ENCODE data around the gene IGSF21.
A peak's percentile ranks its signal among the peaks of the same experiment; 100 is the strongest.

The IGSF21 gene

DNA sequence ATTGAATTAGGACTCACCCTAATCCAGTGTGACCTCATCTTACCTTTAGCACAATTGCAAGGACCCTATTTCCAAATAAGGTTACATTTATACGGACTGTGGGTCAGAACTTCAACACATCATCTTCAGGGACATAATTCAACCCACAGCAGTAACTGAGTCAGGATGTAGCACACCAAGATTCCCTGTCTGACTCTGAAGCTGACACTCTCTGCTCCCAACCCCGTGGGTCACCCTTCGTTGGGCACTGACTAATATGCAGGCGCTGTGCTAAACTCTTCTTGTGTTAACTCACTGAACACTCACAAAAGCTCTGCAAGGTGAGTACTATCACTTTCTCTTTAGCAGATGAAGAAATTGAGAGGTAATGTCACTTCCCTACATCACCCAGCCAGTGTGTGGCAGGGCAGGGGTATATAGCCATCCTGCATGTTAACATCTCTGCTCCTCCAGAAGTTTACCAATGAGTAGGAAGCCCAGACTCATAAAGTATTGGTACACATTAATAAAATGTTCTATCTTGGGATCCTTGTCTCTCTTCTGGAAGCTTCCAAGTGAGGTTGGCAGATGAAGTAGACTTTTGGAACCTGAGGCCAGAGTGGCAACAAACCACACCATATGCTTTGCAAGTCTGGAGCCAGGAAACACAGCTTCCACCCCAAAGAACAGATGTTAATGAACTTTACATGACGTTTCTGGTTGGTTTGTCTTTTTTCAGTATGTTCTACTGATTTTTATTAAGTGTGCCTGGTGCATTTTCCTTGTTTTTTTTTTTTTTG lies 233.9 kb downstream of the IGSF21 start:
- no peaks in the 10 kb centered on the region for H3K9me3 ChIP-seq
- no peak for TF ChIP-seq Cebpa-rat (IDR thresholded peaks at IDR 0.05)
- H3K36me3 ChIP-seq: no peaks in the 10 kb centered on the region
- no peak overlapping the region for H3K4me2 ChIP-seq
- H3K4me1 ChIP-seq: peaks cover 8% of the 10 kb centered on the region
- H3K4me3 ChIP-seq: no peak overlapping the region
- no peaks in the 10 kb centered on the region for H3K27me3 ChIP-seq
- H3K27ac ChIP-seq: no peak overlapping the region
- no peak overlapping the region for H3K9ac ChIP-seq
- H4K20me1 ChIP-seq: no peaks in the 10 kb centered on the region

DNA sequence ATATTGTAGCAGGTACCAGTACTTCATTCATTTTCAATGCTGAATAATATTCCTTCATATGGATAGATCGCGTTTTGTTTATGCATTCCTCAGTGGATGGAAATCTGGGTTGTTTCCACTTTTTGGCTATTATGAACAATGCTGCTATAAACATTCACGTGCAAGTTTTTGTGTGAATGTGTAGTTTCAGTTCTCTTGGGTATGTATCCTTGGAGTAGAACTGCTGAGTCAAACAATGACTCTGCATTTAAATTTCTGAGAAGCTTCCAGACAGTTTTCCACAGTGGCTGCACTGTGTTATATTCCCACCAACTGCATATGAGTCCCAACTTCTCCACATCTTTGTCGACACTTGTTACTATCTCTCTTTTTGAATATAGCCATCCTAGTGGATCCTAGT lies 235.1 kb downstream of the IGSF21 start:
- no peak overlapping the region for H3K27ac ChIP-seq
- no peak overlapping the region for H3K9ac ChIP-seq
- H3K4me3 ChIP-seq: no peak overlapping the region
- H3K36me3 ChIP-seq: no peaks in the 10 kb centered on the region
- H3K4me1 ChIP-seq: peaks cover 19% of the 10 kb centered on the region
- no peaks in the 10 kb centered on the region for H4K20me1 ChIP-seq
- no peak for TF ChIP-seq Cebpa-rat (IDR thresholded peaks at IDR 0.05)
- H3K9me3 ChIP-seq: no peaks in the 10 kb centered on the region
- no peak overlapping the region for H3K4me2 ChIP-seq
- H3K27me3 ChIP-seq: no peaks in the 10 kb centered on the region

DNA sequence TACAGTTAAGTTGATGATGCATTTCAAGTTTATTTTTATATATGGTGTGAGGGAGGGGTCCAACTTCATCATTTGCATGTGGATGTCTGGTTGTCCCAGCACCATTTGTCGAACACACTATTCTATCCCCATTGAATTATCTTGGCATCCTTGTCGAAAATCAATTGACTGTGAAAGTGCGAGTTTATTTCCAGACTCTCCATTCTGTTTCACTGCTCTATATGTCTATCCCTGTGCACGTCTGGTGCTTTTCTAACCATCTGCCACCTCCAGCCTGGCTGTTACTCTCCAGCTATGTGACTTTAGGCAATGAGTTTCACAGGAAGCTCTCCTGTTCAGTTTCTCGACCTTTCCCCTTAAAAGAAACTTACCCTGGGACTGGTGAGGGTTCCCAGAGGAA lies 236.0 kb downstream of the IGSF21 start:
- H3K4me1 ChIP-seq: peaks cover 27% of the 10 kb centered on the region

DNA sequence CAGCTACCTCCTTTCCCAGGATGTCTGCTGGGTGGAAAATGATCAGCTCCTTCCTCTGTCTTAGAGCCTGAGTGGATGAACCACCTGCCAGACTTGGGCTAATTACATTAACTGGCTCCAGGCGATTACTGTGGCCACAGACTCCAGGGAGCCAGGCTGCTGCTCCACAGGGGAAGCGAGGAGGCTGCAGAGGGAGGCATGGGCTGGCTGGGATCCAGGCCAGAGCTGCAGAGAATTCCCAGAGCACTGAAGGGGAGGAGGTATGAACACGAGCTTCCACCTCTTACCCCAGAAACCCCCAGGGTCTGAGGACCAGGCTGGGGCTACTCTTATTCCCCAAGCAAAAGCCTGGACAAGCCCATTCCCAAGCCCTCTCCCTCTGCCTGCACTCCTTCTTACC lies 237.2 kb downstream of the IGSF21 start:
- H3K4me3 ChIP-seq: no peak overlapping the region
- no peaks in the 10 kb centered on the region for H4K20me1 ChIP-seq
- no peaks in the 10 kb centered on the region for H3K36me3 ChIP-seq
- H3K27me3 ChIP-seq: no peaks in the 10 kb centered on the region
- no peak overlapping the region for H3K9ac ChIP-seq
- H3K27ac ChIP-seq: no peak overlapping the region
- no peak for TF ChIP-seq Cebpa-rat (IDR thresholded peaks at IDR 0.05)
- peaks cover 28% of the 10 kb centered on the region for H3K4me1 ChIP-seq
- no peaks in the 10 kb centered on the region for H3K9me3 ChIP-seq
- H3K4me2 ChIP-seq: no peak overlapping the region

More for the DNA sequence above, 236.0 kb downstream of the IGSF21 start:
- Histone ChIP-seq H3K4me3 (no peak overlapping the region), H3K36me3 (no peaks in the 10 kb centered on the region), H3K27me3 (no peaks in the 10 kb centered on the region), H4K20me1 (no peaks in the 10 kb centered on the region), H3K4me2 (no peak overlapping the region), H3K9ac (no peak overlapping the region), H3K27ac (no peak overlapping the region), H3K9me3 (no peaks in the 10 kb centered on the region)
- no peak for TF ChIP-seq Cebpa-rat (IDR thresholded peaks at IDR 0.05)

DNA sequence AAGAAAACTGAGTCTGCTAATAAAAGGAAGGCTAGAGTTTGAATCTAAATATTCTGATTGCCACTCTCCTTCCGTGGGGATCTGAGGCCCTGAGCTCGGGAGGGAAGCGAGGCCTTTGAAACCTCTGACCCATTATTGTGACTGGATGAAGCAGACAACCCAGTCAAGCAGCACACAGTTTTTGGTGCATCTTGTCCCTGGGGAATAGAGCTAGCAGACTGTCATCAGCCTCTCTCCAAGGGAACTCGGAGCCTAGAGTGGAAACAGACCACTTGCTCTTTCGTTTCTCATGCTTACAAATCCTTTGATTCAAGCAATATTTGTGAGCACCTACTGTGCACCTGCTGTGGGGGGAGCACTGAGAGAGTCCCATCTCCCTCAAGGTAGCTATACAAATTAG lies 240.0 kb downstream of the IGSF21 start:
- H3K27ac ChIP-seq: no peak overlapping the region

DNA sequence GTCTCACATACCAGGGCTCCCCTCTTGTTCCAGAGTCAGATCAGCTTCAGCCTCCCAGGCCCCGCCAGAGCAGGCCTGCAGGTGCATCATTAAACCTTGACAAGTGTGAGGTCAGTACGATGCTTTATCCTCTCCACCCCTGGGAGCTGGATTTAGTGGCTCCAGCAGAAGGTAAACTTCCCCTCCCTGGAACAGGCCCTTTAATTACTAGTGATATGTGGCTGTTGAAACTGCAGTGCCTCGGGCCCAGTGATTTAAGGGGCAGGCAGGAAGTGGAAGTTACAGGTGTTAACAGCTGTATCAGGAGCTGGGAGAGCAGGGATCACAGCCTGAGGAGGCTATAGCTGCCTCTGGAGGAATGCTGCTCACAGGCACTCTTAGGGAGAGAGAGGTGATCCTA lies 240.8 kb downstream of the IGSF21 start:
- H3K9me3 ChIP-seq: no peaks in the 10 kb centered on the region
- TF ChIP-seq Cebpa-rat (IDR thresholded peaks at IDR 0.05): no peak
- peak overlapping the region; percentile 45 for H3K4me2 ChIP-seq
- no peaks in the 10 kb centered on the region for H3K27me3 ChIP-seq
- no peak overlapping the region for H3K27ac ChIP-seq
- H3K4me3 ChIP-seq: no peak overlapping the region
- no peaks in the 10 kb centered on the region for H3K36me3 ChIP-seq
- no peak overlapping the region for H3K9ac ChIP-seq
- H4K20me1 ChIP-seq: no peaks in the 10 kb centered on the region
- peaks cover 58% of the 10 kb centered on the region for H3K4me1 ChIP-seq

More for the DNA sequence above, 240.0 kb downstream of the IGSF21 start:
- Histone ChIP-seq H3K9ac (no peak overlapping the region), H4K20me1 (no peaks in the 10 kb centered on the region), H3K9me3 (no peaks in the 10 kb centered on the region), H3K4me1 (peaks cover 50% of the 10 kb centered on the region), H3K4me2 (peak overlapping the region; percentile 45), H3K36me3 (no peaks in the 10 kb centered on the region), H3K27me3 (no peaks in the 10 kb centered on the region), H3K4me3 (no peak overlapping the region)
- no peak for TF ChIP-seq Cebpa-rat (IDR thresholded peaks at IDR 0.05)

DNA sequence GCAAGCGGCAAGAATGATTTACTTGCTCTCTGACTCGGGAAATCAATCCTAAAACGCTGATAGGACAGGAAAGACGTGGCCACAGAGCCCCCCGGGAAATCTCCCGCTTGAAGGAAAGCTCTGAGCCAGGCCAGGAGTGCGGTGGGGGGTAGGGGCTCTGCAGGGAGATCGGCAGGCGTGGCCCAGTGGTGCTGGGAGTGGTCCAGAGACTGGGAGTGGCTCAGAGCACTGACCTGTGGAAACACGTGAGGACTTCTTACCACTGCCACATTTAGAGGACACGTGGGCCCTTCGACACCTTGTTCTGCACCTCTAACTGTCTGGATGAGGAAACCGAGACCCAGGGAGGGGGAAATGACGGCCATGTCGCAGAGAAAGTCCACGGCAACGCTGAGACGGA lies 243.1 kb downstream of the IGSF21 start:
- H3K27ac ChIP-seq: no peak overlapping the region
- H3K27me3 ChIP-seq: no peaks in the 10 kb centered on the region
- peak overlapping the region; percentile 52 for H3K4me2 ChIP-seq
- no peaks in the 10 kb centered on the region for H3K36me3 ChIP-seq
- H3K9me3 ChIP-seq: no peaks in the 10 kb centered on the region
- H3K4me1 ChIP-seq: peaks cover 57% of the 10 kb centered on the region
- no peak overlapping the region for H3K9ac ChIP-seq
- no peaks in the 10 kb centered on the region for H4K20me1 ChIP-seq
- no peak overlapping the region for H3K4me3 ChIP-seq
- TF ChIP-seq Cebpa-rat (IDR thresholded peaks at IDR 0.05): no peak

DNA sequence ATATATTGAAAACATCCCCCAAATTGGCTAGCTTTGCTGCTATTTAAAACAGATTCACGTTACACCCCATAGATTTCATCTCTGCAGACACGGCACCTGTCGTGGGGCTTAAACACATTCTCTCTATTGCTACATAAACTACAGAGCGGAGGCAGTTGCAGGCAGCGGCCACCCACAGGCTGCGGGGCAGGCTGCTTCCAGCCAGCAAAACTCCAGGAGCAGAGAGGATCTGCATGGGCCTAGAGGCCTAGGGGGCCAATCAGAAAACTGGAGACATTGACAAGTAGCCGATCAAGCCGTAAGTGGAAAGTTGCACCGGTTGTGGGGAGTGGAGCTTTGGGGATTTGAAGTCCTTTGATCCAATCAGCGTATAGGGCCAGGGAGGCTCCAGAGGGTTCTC lies 244.1 kb downstream of the IGSF21 start:
- Histone ChIP-seq H4K20me1 (no peaks in the 10 kb centered on the region), H3K27ac (no peak overlapping the region), H3K9ac (no peak overlapping the region), H3K4me2 (no peak overlapping the region), H3K4me3 (no peak overlapping the region), H3K36me3 (no peaks in the 10 kb centered on the region), H3K4me1 (peaks cover 47% of the 10 kb centered on the region), H3K27me3 (no peaks in the 10 kb centered on the region), H3K9me3 (no peaks in the 10 kb centered on the region)
- TF ChIP-seq Cebpa-rat (IDR thresholded peaks at IDR 0.05): no peak

DNA sequence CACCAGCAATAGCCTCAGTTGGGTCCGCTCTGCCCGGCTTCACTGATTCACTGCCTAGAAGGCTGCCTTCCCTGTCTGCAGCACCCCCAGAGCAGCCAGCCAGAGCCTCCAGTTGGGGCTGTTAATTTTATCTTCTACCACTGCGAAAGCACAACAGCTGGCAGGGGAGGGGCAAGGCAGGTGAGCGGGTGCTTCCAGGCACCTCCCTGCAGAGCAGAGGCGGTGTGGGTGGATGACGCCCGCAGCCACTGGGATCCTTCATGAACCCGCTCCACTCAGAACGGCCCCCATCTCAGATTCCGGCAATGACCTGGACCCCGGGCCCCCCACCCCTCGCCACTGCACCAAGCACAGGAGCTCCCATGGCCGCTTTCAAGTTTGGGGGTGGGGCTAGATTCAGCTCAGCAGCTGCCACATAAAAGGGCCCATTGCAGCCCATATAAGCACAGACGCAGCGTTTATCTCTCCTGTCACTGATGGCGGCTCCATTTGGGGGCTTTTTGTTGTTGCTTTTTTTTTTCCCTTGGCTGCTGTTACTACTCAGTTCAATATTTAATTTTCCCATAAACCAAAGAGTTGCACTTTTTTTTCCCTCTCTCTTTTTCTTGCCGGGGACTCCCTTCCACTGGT lies 245.2 kb downstream of the IGSF21 start:
- no peaks in the 10 kb centered on the region for H4K20me1 ChIP-seq
- peak overlapping the region; percentile 14 for H3K4me2 ChIP-seq
- peaks cover 39% of the 10 kb centered on the region for H3K4me1 ChIP-seq
- no peaks in the 10 kb centered on the region for H3K9me3 ChIP-seq
- no peak overlapping the region for H3K4me3 ChIP-seq
- no peaks in the 10 kb centered on the region for H3K36me3 ChIP-seq
- no peaks in the 10 kb centered on the region for H3K27me3 ChIP-seq
- TF ChIP-seq Cebpa-rat (IDR thresholded peaks at IDR 0.05): no peak
- no peak overlapping the region for H3K9ac ChIP-seq
- H3K27ac ChIP-seq: no peak overlapping the region

DNA sequence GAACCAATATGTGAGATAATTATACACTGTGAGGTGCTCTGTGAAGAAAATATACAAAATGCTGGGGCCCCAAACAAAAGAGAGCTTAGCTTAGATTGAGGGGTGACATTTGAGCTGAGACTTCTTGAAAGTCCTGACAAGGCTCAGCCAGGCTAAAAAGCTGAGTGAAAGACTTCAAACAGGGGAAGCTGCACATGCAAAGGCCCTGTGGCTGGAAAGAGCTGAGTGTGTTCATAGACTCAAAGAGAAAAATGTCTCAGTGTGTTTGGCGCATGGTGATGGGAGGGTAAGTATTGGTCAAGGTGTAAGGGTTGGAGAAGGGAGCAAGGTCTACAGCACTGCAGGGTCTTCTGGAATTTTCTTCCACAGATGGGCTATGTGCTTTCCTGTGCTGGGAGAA lies 245.9 kb downstream of the IGSF21 start:
- Histone ChIP-seq H3K4me2 (no peak overlapping the region; the same call in 1 of the 2 replicates), H3K27me3 (no peaks in the 10 kb centered on the region), H3K9ac (no peak overlapping the region), H3K36me3 (no peaks in the 10 kb centered on the region), H3K4me1 (peaks cover 31% of the 10 kb centered on the region), H3K27ac (no peak overlapping the region), H3K4me3 (no peak overlapping the region), H4K20me1 (no peaks in the 10 kb centered on the region), H3K9me3 (no peaks in the 10 kb centered on the region)
- no peak for TF ChIP-seq Cebpa-rat (IDR thresholded peaks at IDR 0.05)
